OCI-LY7 (cell line): ENCODE data around the gene SSTR5.
"Not testable (repeated sequence)": the region's sequence is repeated elsewhere in the genome, so short reads cannot be mapped to it uniquely, and the experiment has no call there.

Experiments
- CTCF ChIP-seq: fragments of 200-600 bp; sonication (generic); conservative IDR thresholded peaks from 2 replicates; pipeline ENCODE4 v1.5.1; 2014; ENCODE audit warnings: mild to moderate bottlenecking, antibody characterized with exemption, low read length, moderate library complexity, mixed read lengths
- EZH2phosphoT487 ChIP-seq: fragments of 200-600 bp; sonication (generic); IDR thresholded peaks from 2 replicates; pipeline ENCODE4 v1.6.1; 2018; ENCODE audit warnings: low read depth, borderline replicate concordance, mild to moderate bottlenecking, mixed run types, antibody characterized with exemption, low read length, moderate library complexity, mixed read lengths

DNA sequence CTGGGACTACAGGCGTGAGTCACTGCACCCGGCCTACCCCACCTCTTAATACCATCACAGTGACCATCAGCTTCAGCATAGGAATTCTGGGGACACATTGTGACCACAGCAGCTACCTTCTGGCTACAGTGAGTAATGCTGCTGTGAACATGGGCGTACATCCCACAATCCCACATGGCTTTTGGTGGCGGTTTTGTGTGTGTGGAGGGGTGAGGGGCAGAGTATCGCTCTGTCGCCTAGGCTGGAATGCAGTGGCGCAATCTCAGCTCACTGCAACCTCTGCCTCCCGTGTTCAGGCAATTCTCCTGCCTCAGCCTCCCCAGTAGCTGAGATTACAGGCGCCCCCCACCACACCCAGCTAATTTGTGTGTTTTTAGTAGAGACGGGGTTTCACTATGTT is 13.9 kb downstream of the SSTR5 start:
- not testable (repeated sequence) for TF ChIP-seq CTCF, EZH2phosphoT487
